GM12872 (cell line): ENCODE results near the gene ICE2.

ENCODE experiments used
- TF ChIP-seq, protein P1 (sequence below): IDR thresholded peaks from 3 replicates; pipeline ENCODE4 v1.5.1; 2011; ENCODE audit warnings: low read depth, mild to moderate bottlenecking, low read length, moderate library complexity; ENCODE audit not compliant: insufficient read depth

The ICE2 gene

DNA sequence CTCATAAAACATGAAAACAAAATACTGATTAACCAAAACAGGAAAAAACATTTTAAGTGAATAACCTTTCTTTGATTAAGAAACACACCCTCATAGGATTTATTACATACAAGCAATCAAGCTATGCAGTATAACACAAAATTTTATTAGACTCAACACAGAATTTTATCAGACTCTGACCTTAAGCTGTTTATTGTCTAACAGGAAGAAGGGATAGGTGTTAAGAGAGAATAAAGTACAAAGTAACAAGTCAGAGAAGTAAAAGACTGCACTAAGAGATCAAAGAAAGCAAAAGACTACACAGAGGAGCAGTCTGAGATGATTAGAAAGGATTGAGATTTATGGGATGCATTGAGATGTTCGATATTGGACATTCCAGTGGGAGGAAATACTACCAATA, 37.6 kb downstream of the ICE2 start:
- TF ChIP-seq, protein P1, sequence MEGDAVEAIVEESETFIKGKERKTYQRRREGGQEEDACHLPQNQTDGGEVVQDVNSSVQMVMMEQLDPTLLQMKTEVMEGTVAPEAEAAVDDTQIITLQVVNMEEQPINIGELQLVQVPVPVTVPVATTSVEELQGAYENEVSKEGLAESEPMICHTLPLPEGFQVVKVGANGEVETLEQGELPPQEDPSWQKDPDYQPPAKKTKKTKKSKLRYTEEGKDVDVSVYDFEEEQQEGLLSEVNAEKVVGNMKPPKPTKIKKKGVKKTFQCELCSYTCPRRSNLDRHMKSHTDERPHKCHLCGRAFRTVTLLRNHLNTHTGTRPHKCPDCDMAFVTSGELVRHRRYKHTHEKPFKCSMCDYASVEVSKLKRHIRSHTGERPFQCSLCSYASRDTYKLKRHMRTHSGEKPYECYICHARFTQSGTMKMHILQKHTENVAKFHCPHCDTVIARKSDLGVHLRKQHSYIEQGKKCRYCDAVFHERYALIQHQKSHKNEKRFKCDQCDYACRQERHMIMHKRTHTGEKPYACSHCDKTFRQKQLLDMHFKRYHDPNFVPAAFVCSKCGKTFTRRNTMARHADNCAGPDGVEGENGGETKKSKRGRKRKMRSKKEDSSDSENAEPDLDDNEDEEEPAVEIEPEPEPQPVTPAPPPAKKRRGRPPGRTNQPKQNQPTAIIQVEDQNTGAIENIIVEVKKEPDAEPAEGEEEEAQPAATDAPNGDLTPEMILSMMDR = no peak

DNA sequence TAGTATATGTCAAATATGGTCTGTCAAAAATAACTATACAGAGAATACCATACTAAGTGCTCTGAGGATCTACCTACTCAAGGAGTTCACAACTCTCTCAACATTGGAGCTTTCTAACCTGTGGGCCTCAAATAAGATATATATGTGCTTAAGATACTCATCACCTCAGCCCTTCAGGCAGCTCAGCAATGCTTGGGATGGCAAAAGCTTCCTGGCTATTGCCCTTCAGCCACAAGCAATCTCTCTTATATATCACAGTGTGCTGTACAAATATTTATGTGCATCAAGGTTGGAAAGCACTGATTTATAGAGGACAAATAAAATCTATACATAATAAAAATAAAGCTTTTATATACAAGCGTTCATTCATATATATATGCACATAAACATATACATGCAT, 40.3 kb downstream of the ICE2 start:
- TF ChIP-seq, protein P1 = no peak

DNA sequence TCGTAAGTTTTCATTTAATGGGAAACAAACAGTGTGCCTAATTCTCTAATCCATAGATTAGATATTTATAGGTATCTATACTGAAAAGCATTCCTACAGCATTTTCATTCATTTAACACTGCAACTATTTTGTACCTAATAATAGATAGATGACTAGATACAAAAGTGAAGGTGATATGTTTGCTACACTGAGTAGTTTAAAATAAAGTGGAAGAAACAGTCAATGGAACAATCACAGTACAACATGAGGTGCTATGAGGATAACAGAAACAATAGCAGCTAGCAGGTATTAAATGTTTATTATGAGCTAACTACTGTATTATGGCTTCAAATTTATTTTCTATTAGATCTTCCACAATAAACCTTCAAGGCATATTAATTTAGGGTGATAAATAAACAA, 50.0 kb downstream of the ICE2 start:
- TF ChIP-seq, protein P1 = no peak

DNA sequence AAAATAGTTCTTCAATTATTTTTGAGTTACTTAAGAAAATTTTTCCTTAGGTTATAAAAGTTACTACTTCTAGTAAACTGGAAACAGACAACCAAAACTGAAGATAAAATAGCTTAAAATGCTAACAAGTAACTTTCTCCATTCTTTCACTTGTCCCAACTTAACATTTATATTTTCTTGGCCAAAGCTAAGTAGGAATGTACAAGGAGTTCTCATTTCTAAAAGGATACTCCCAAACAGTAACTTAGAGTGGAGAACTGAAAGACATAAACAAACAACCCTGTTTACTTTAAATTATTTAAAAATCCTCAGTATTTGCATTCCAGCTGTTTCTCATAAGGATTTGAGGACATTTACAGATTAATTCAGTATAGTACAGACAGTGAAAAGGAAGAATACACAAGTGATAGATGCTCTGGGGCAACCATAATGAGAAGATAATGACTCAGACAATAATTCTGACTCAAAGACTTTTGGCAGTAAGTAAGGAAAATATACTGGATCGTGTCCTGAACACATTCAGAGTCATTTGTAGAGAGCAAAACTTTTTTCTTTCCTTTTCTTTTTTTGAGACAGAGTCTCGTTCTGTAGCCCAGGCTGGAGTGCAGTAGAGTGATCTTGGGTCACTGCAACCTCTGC, 52.0 kb downstream of the ICE2 start:
- TF ChIP-seq, protein P1 = no peak

DNA sequence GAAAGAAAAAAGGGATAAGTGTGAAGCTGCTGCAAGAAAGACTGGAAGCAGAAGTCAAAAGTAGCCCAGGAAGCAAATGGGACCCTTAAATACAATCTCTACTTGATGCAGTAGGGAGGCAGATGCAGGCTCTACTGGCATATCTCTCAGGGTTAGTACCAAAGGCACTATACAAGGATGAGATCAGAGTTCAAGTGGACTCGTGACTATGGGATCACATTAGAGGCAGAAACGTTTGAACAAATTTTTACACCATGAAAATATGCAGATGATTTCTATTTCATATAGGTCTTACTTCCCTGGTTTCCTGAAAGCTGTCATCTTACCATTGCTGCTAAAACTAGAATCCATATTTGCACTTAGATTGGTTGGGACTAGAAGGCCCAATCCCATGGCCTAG, 53.5 kb downstream of the ICE2 start:
- TF ChIP-seq, protein P1 = no peak

DNA sequence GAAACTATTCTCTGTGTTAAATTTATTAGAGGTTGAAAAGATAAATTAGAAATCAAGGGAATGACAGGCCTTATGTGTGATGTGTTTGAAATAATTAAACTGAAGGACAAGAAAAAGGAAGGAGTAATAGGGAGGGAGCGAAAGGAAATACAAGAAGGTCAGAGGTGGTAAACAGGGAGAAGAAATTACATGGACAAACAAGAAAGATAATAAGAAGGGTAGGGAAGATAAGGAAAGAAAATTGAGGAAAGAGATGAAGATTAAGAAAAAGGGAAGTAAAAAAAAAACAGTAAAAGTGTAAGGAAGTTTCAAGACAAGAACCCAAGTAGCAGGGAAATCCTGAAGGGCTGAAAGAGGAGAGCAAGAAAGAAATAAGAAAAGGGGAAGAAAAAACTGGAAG, 54.9 kb downstream of the ICE2 start:
- TF ChIP-seq, protein P1 = no peak

DNA sequence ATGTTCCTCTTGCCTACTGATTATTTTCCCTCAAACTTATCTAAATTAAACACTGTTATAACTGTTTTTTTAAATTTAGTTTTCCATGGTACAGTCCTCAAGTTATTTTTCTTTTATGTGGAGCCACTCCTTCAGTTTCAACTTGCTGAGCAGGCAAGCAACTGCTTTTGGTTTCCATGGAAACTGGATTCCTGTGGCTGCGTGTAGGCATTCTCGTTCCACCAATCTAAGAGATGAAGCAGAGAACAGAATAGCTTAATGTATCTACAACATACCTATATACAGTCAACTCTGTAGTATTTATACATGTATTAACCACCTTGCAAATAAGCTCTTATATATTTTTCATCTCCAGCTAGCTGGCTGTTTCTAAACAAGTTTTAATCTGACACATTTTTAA, 55.4 kb downstream of the ICE2 start:
- TF ChIP-seq, protein P1 = no peak
